Activated B cell treated with CpG ODN at 0.5 μM for 24 hours (primary cell): ENCODE data around the gene SDE2. TPM values are rescaled to one million over a fixed set of nuclear protein-coding genes. Genes with fewer than 3 reads are reported as not detected.
"Not testable (repeated sequence)": the region's sequence is repeated elsewhere in the genome, so short reads cannot be mapped to it uniquely, and the experiment has no call there.

Source experiments
- ATAC-seq: fragments of 200-7000 bp; cut with Tn5 transposase; one replicate; pipeline ENCODE4 v1.10.0; 2021; ENCODE audit warnings: low read depth, mild to moderate bottlenecking, moderate library complexity
- CTCF ChIA-PET: fragments of 350-600 bp; sonication (Branson Sonifier 250); formaldehyde crosslinking; loops from one replicate; lab custom pipeline; 2021; ENCODE audit warnings: antibody characterized with exemption; lab: Charles Lee
- POLR2A ChIA-PET: fragments of 350-600 bp; sonication (Branson Sonifier 250); formaldehyde crosslinking; loops from one replicate; lab custom pipeline; 2021; ENCODE audit warnings: antibody characterized with exemption; lab: Charles Lee
- DNase-seq: peaks from one replicate; pipeline ENCODE4 v3.0.0; 2022
- H3K27ac Mint-ChIP-seq: one replicate; pipeline ENCODE4 v1.8.0; 2020; ENCODE audit warnings: mixed read lengths
- H3K27me3 Mint-ChIP-seq: one replicate; pipeline ENCODE4 v1.8.0; 2021; ENCODE audit warnings: mixed read lengths
- H3K36me3 Mint-ChIP-seq: one replicate; pipeline ENCODE4 v1.8.0; 2021; ENCODE audit warnings: low read depth, mixed read lengths
- H3K4me1 Mint-ChIP-seq: one replicate; pipeline ENCODE4 v1.8.0; 2021; ENCODE audit warnings: mixed read lengths
- H3K4me3 Mint-ChIP-seq: one replicate; pipeline ENCODE4 v1.8.0; 2020; ENCODE audit warnings: mild to moderate bottlenecking, mixed read lengths
- H3K9me3 Mint-ChIP-seq: one replicate; pipeline ENCODE4 v1.8.0; 2020; ENCODE audit warnings: mixed read lengths
- CTCF ChIP-seq: fragments of 200-600 bp; IDR thresholded peaks from one replicate; pipeline ENCODE4 v1.8.0; 2022; ENCODE audit warnings: antibody characterized with exemption, mild to moderate bottlenecking
- intact Hi-C: fragments of 100-400 bp; cut with micrococcal nuclease; formaldehyde crosslinking; loops from one replicate; pipeline ENCODE4 v1.15.1; 2024
- total RNA-seq: library from RNA; stranded (reverse); gene quantifications from 2 replicates; pipeline ENCODE4 v1.2.3, GENCODE V29; 2022

The SDE2 gene
- total RNA-seq, 1 donor from 2014 or later = 21.8 TPM

DNA sequence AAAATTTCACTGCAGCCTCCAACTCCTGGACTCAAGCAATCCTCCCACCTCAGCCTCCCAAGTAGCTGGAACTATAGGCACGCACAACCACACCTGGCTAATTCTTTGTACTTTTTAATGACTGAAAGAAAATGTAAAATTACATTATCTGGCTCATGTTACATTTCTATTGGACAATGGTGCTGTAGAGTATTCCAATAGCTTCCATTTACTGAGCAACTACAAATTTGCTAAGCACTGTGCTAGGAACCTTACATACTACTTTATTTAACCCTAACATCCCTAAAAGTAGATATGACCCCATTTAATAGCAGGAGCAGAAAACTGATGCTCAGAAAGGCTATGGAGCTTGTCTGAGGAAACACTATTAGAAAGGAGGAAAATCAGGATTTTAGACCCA is 19.7 kb downstream of the SDE2 start:
- ATAC-seq = no peak
- intact Hi-C loops = loop anchor here (2.0 to 5.0 kb wide), 4 partner anchors 57 to 552 kb away; partner anchors contain the start of genes LBR, PYCR2 and TMEM63A
- Mint-ChIP-seq H3K9me3 (no peaks in the 10 kb centered on the region), H3K4me1 (peaks cover 33% of the 10 kb centered on the region), H3K27ac (no peak overlapping the region), H3K27me3 (no peaks in the 10 kb centered on the region), H3K4me3 (no peak overlapping the region), H3K36me3 (peaks cover 38% of the 10 kb centered on the region)
- no peak for DNase-seq
- ChIA-PET POLR2A (interaction anchor here (0.7 to 3.9 kb wide), 5 partner anchors 16 to 512 kb away, joined by 3 to 22 read pairs (median 5); partner anchors contain the start of gene H3-3A), CTCF (interaction anchor here (1.7 to 3.9 kb wide), 4 partner anchors 8 to 218 kb away, joined by 4 to 32 read pairs (median 18); no protein-coding TSS in a partner anchor)
- TF ChIP-seq CTCF = no peak

DNA sequence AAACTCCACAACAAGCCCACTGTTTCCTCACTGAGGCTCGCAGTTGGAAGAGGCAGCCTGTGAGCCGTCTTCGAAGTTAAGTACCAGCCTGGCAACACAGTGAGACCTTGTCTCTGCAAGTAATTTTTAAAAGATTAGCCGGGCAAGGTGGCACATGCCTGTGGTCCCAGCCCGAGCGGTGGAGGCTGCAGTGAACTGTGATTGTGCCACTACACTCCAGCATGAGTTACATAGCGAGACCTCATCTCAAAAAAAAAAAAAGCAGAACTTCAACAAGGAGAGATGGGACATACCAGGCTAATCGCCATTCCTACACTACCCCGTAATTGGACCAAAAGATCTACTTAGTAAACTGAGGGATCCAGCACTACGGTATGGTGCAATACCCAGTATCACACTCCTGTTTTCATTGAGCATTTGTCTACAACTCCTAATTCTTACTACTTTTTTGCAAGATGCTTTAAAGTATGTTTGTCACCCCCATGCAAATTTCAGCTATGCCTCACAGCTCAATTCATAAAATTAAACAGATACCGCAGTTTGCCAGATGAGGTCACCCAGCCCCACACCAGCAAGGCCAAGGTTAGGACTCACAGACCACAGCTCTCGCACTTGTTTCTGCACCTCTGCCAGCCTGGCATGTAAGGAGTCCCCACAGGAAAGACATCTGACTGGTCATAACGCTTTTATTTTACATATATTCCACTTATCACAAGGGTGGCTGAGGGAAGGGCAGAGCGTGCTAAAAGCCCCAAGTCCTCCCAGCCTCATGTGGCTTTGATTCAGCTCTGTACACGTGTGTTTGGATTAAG is 21.0 kb downstream of the SDE2 start:
- ChIA-PET POLR2A (interaction anchor here (0.9 to 3.9 kb wide), 12 partner anchors 9 to 533 kb away, joined by 3 to 22 read pairs (median 6); partner anchors contain the start of genes H3-3A, SDE2 and TMEM63A), CTCF (interaction anchor here (0.6 to 3.9 kb wide), 17 partner anchors 9 to 659 kb away, joined by 3 to 32 read pairs (median 3); partner anchors contain the start of genes H3-3A and SDE2)
- H3K36me3 Mint-ChIP-seq = peaks cover 30% of the 10 kb centered on the region
- peak overlapping the region; percentile 81 for H3K27ac Mint-ChIP-seq
- no peaks in the 10 kb centered on the region for H3K9me3 Mint-ChIP-seq
- intact Hi-C loops = loop anchor here (1.0 to 5.0 kb wide), 8 partner anchors 9 to 1465 kb away; partner anchors contain the start of genes LBR, PYCR2, SDE2 and TMEM63A
- H3K4me1 Mint-ChIP-seq = peaks cover 33% of the 10 kb centered on the region
- no peak for TF ChIP-seq CTCF
- no peaks in the 10 kb centered on the region for H3K27me3 Mint-ChIP-seq
- peak; percentile 79 for ATAC-seq
- no peak for DNase-seq
- peak overlapping the region; percentile 63 for H3K4me3 Mint-ChIP-seq

- H3K4me3 Mint-ChIP-seq, ATAC-seq, H3K9me3 Mint-ChIP-seq, DNase-seq, H3K27ac Mint-ChIP-seq, H3K27me3 Mint-ChIP-seq: not testable (repeated sequence)
- intact Hi-C loops = loop anchor here (5.0 kb wide), 3 partner anchors 53 to 548 kb away; partner anchors contain the start of genes LBR, PYCR2 and TMEM63A
- Mint-ChIP-seq H3K4me1 (peaks cover 30% of the 10 kb centered on the region), H3K36me3 (peaks cover 16% of the 10 kb centered on the region)
- CTCF ChIA-PET = interaction anchor here (0.6 to 3.0 kb wide), 13 partner anchors 10 to 656 kb away, joined by 3 to 12 read pairs (median 4); partner anchors contain the start of genes SRP9 and TMEM63A
- POLR2A ChIA-PET = interaction anchor here (0.9 to 2.1 kb wide), 2 partner anchors 197 to 508 kb away, joined by 4 to 5 read pairs; partner anchors contain the start of gene SRP9
Measured at GRCh38 chr1:225975146-225975545, 24.0 kb downstream of the SDE2 start.

- TF ChIP-seq CTCF = no peak
- CTCF ChIA-PET = interaction anchor here (1.0 to 3.0 kb wide), 9 partner anchors 11 to 655 kb away, joined by 3 to 12 read pairs (median 4); partner anchors contain the start of gene SRP9
- Mint-ChIP-seq H3K4me1 (peaks cover 25% of the 10 kb centered on the region), H3K9me3 (no peaks in the 10 kb centered on the region), H3K36me3 (peaks cover 9% of the 10 kb centered on the region), H3K27me3 (no peaks in the 10 kb centered on the region), H3K4me3 (no peak overlapping the region), H3K27ac (no peak overlapping the region)
- intact Hi-C loops = no loop called here
- no peak for ATAC-seq
- no peak for DNase-seq
- POLR2A ChIA-PET = interaction anchor here (0.9 to 2.1 kb wide), 2 partner anchors 197 to 508 kb away, joined by 4 to 5 read pairs; partner anchors contain the start of gene SRP9
Measured at GRCh38 chr1:225974454-225974853, 24.7 kb downstream of the SDE2 start.

DNA sequence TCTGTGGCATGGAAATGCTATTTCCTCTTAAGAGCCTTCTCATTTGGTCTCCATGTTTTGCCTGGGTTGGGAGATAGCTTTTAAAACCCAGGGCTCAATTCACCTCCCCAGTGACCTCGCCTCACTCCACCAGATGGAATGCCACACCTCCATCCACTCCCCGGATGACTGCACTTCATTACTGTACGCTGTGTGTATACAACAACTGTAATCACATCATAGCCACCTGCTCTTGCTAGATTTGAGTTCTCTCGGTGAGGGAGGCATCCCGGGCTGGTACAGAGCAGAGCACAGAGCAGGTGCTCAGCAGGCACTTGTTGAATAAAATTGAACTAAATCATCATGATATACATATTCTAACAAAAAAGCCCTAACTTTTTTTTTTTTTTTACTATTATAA is 26.0 kb downstream of the SDE2 start:
- Mint-ChIP-seq H3K36me3 (no peaks in the 10 kb centered on the region), H3K9me3 (no peaks in the 10 kb centered on the region), H3K4me3 (no peak overlapping the region), H3K27me3 (no peaks in the 10 kb centered on the region), H3K4me1 (peaks cover 19% of the 10 kb centered on the region), H3K27ac (no peak overlapping the region)
- DNase-seq (no peak), ATAC-seq (no peak)
- no peak for TF ChIP-seq CTCF
- intact Hi-C loops = no loop called here
- ChIA-PET POLR2A (no interaction called here), CTCF (interaction anchor here (1.5 to 3.0 kb wide), 3 partner anchors 10 to 499 kb away, joined by 3 to 9 read pairs (median 8); partner anchors contain the start of gene SRP9)
